Common myeloid progenitor, CD34-positive (primary cell): ENCODE measurements around the gene DHRS7.

Source experiments
- CTCF ChIA-PET: fragments of 350-600 bp; sonication (Branson Sonifier 250); formaldehyde crosslinking; loops from one replicate; lab custom pipeline; 2021; ENCODE audit warnings: antibody characterized with exemption; lab: Charles Lee
- POLR2A ChIA-PET: fragments of 350-600 bp; sonication (Branson Sonifier 250); formaldehyde crosslinking; loops from one replicate; lab custom pipeline; 2021; ENCODE audit warnings: antibody characterized with exemption; lab: Charles Lee
- DNase-seq, 3 donors: peaks; one replicate each; pipeline versions ENCODE4 v3.0.0 to v3.0.0-alpha.2; 2013
- H3K27ac ChIP-seq, 2 experiments: 1 replicate in 1 of 2; 2 replicates in 1 of 2; pipeline ENCODE4 v1.7.0; 2013; ENCODE audit warnings: inconsistent platforms in 2 of 2, low read length in 2 of 2, mild to moderate bottlenecking in 2 of 2, low read depth in 1 of 2, moderate library complexity in 1 of 2; ENCODE audit not compliant: severe bottlenecking in 2 of 2, insufficient read depth in 1 of 2, poor library complexity in 1 of 2
- H3K27me3 ChIP-seq, 5 experiments: replicated peaks in 2 of 5; 1 replicate in 3 of 5; 2 replicates in 2 of 5; pipeline versions ENCODE4 v1.6.1 to v1.7.0; 2013; ENCODE audit warnings: low read length in 4 of 5, mild to moderate bottlenecking in 2 of 5, moderate library complexity in 2 of 5, inconsistent platforms in 1 of 5; ENCODE audit not compliant: insufficient read depth in 5 of 5, control insufficient read depth in 4 of 5
- H3K36me3 ChIP-seq, 4 experiments: 1 replicate in 2 of 4; 2 replicates in 2 of 4; pipeline versions ENCODE4 v1.6.1 to v1.7.0; 2013; ENCODE audit warnings: low read length in 3 of 4, control low read depth in 1 of 4, mild to moderate bottlenecking in 1 of 4; ENCODE audit not compliant: control insufficient read depth in 4 of 4, insufficient read depth in 4 of 4
- H3K4me1 ChIP-seq, 4 experiments: 1 replicate in 3 of 4; 2 replicates in 1 of 4; pipeline versions ENCODE4 v1.6.1 to v1.7.1; 2013; ENCODE audit warnings: low read length in 3 of 4, mild to moderate bottlenecking in 3 of 4, control low read depth in 1 of 4, inconsistent platforms in 1 of 4, moderate library complexity in 1 of 4; ENCODE audit not compliant: control insufficient read depth in 4 of 4, insufficient read depth in 4 of 4; ENCODE audit errors: control extremely low read depth in 1 of 4
- H3K4me3 ChIP-seq, 7 experiments: 1 replicate in 4 of 7; 2 replicates in 3 of 7; pipeline versions ENCODE4 v1.5.1 to v1.7.0; 2013; ENCODE audit warnings: mild to moderate bottlenecking in 7 of 7, low read length in 6 of 7, moderate library complexity in 6 of 7, inconsistent platforms in 2 of 7, low read depth in 2 of 7, control low read depth in 1 of 7; ENCODE audit not compliant: insufficient read depth in 4 of 7, control insufficient read depth in 1 of 7; ENCODE audit errors: extremely low read depth in 1 of 7
- H3K9me3 ChIP-seq, 5 experiments: 1 replicate in 4 of 5; 2 replicates in 1 of 5; pipeline versions ENCODE4 v1.6.1 to v1.7.1; 2013; ENCODE audit warnings: low read length in 4 of 5, mild to moderate bottlenecking in 2 of 5, inconsistent platforms in 1 of 5, low read depth in 1 of 5, moderate library complexity in 1 of 5; ENCODE audit not compliant: control insufficient read depth in 4 of 5, insufficient read depth in 2 of 5; ENCODE audit errors: control extremely low read depth in 1 of 5
- WGBS: methylation state at CpG from one replicate; pipeline ENCODE4 v1.1.5; 2013; ENCODE audit not compliant: insufficient coverage; 5-methylcytosine and 5-hydroxymethylcytosine counted together

Gene DHRS7

DNA sequence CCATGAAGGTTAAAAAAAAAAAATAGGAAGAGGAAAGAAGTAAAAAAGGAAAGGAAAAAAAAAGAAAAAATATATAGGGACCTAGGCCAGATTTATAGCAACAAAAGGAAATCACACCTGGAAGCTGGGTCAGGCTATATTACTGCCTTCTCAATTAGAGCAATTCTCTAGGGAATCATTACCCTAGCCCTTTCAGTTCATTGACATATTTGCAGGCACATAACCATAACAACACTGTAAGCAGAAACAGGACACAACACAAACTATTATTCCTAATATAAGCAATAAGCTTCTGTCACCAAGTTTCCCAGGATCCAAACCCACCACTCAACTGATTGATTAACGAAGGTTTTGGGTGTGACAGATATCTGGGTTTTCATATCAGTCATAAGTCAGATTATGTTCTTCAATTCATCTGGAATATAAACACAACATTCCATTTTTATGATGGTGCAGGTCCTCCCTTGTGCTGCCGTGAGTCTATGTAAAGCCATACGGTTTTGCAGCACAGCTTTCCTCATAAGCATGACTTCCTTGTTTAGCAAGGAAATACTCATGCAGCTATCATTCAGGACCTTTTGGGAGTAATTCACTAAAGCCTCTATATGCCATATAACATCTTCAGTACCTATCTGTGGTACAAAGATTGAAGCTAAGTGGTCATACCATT, 69.3 kb downstream of the DHRS7 start:
- CTCF ChIA-PET = interaction anchor here (0.5 to 1.0 kb wide), 5 partner anchors 31 to 157 kb away, joined by 3 to 4 read pairs (median 3); no protein-coding TSS in a partner anchor
- POLR2A ChIA-PET = no interaction called here
- 100% methylated on average over 2 of the region's 3 CpGs for WGBS
- Histone ChIP-seq H3K4me1 (peaks cover 3 to 24% (median 15%) of the 10 kb centered on the region in 4 experiments), H3K36me3 (peaks cover 0 to 19% (median 11%) of the 10 kb centered on the region in 4 experiments), H3K9me3 (no peaks in the 10 kb centered on the region), H3K27ac (no peak overlapping the region), H3K4me3 (no peak overlapping the region), H3K27me3 (no peaks in the 10 kb centered on the region)
- no peak for DNase-seq

DNA sequence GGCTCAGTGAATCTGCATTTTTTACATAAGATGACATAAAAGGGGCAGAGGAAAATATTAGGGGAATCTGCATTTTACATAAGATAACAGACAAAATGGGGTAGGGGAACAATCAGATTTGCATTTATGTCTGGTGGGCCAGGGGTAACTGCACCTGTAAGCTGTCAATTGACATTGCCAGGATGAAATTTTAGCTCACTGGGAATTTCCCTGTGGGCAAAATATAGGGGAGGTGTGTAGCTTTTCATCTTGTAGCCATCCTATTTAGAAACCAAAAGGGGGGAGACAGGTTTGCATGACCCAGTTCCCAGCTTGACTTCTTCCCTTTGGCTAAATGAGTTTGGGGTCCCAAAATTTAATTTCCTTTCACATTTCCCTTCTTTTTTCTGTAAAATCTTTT, 70.0 kb downstream of the DHRS7 start:
- Histone ChIP-seq H3K27me3 (no peaks in the 10 kb centered on the region), H3K36me3 (peaks cover 0 to 19% (median 11%) of the 10 kb centered on the region in 4 experiments), H3K27ac (no peak overlapping the region), H3K4me1 (peaks cover 3 to 25% (median 19%) of the 10 kb centered on the region in 4 experiments), H3K4me3 (no peak overlapping the region), H3K9me3 (no peaks in the 10 kb centered on the region)
- ChIA-PET CTCF (interaction anchor here (1.0 kb wide), 1 partner anchor 30 kb away, joined by 4 read pairs; no protein-coding TSS in a partner anchor), POLR2A (no interaction called here)
- peak in 1 of 3 donors; percentile 13 for DNase-seq

DNA sequence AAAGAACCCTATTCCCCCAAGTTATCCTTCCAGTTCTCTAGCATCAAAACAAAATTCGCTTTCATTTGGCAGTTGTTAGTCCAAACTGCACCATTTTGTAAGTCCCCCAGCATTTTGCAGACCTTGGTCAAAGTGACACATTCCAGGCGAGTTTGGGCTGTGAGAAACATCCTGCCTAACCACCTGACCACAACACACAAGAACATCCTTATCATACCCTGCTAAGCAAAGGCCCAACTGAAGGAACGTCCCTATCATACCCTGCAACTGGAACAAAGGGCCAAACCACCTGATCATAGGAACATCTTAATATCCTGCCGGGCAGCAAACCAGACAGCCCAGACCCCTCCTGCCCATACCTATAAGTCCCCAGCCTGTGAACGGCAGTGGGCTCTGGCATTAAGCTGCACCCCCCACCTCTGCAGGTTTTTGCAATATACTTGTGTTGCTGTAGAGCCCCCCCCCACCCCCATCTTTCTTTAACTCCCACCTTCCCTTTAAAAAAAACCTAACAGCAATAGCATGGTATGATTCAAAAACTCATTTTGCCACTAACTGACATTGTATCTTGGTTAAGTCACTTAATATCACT, 70.8 kb downstream of the DHRS7 start:
- ChIA-PET CTCF (interaction anchor here (1.5 kb wide), 1 partner anchor 91 kb away, joined by 4 read pairs; no protein-coding TSS in a partner anchor), POLR2A (no interaction called here)
- DNase-seq = peak in 2 of 3 donors; percentile 35 to 66
- Histone ChIP-seq H3K4me3 (peak overlapping the region in 3 of 7 experiments; percentile 16 to 93 (median 54)), H3K4me1 (peaks cover 3 to 25% (median 19%) of the 10 kb centered on the region in 4 experiments), H3K27ac (no peak overlapping the region), H3K36me3 (peaks cover 0 to 19% (median 11%) of the 10 kb centered on the region in 4 experiments), H3K27me3 (no peaks in the 10 kb centered on the region), H3K9me3 (no peaks in the 10 kb centered on the region)
- 55% methylated on average over 5 of the region's 5 CpGs for WGBS
